Left ventricle myocardium inferior (tissue), 1 donor: ENCODE measurements around the gene CLCN2. TPM values are rescaled to one million over a fixed set of nuclear protein-coding genes. Genes with fewer than 3 reads are reported as not detected.

Experiments
- DNase-seq: peaks from one replicate; pipeline ENCODE4 v3.0.0-alpha.2; 2020
- H3K27ac ChIP-seq: fragments of 200-600 bp; replicated peaks from 2 replicates; pipeline ENCODE4 v1.8.0; 2021
- H3K27me3 ChIP-seq: fragments of 200-600 bp; 2 replicates; pipeline ENCODE4 v1.8.0; 2021; ENCODE audit warnings: low read depth
- H3K36me3 ChIP-seq: fragments of 200-600 bp; 2 replicates; pipeline ENCODE4 v1.8.0; 2021
- H3K4me1 ChIP-seq: fragments of 200-600 bp; 2 replicates; pipeline ENCODE4 v1.8.0; 2021
- H3K4me3 ChIP-seq: fragments of 200-600 bp; 2 replicates; pipeline ENCODE4 v1.8.0; 2021; ENCODE audit warnings: mild to moderate bottlenecking, moderate library complexity
- H3K9me3 ChIP-seq: fragments of 200-600 bp; replicated peaks from 2 replicates; pipeline ENCODE4 v1.8.0; 2021
- intact Hi-C: fragments of 100-400 bp; cut with micrococcal nuclease; formaldehyde crosslinking; loops from one replicate; pipeline ENCODE4 v1.11.0; 2022
- long read RNA-seq: library from polyadenylated mRNA; unstranded; transcript quantifications from one replicate; pipeline ENCODE4 v2.0.0, GENCODE V29; 2021
- total RNA-seq: library from RNA; stranded (reverse); fragmentation: NEBNext Ultra II Directional; extraction: Animal tissue kit (Norgen Biotek cat#: 25700); gene quantifications from one replicate; pipeline ENCODE4 v1.2.1, GENCODE V29; 2021
- TF ChIP-seq, protein P1 (sequence below): fragments of 200-600 bp; IDR thresholded peaks from 2 replicates; pipeline ENCODE4 v1.8.0; 2021; ENCODE audit warnings: antibody characterized with exemption, mild to moderate bottlenecking, borderline replicate concordance
- donor health status: DM: no; HTN: yes; CAD: no; lungs with severe emphysema.

CLCN2 gene
- 1.7 TPM for total RNA-seq
- long read RNA-seq, partial matches to known transcripts = 1 of 3 reads
- long read RNA-seq, other reads (novel, unspliced or antisense) = 1 of 3 reads

GRCh38 chr3:184361532-184361931 is at the start of gene CLCN2, which contains the start of gene POLR2H:
Gene CLCN2 (minus strand): TSS chr3:184361605. CDS start chr3:184361479, 126 bp downstream.
Gene POLR2H (plus strand): TSS chr3:184361710. CDS start chr3:184363493, 1,783 bp downstream.
- peaks cover 47% of the 10 kb centered on the region for H3K4me1 ChIP-seq
- H3K4me3 ChIP-seq = peak within 1 kb of the TSS; percentile 97
- no peaks in the 10 kb centered on the region for H3K9me3 ChIP-seq
- H3K36me3 ChIP-seq = peaks cover 17% of the 10 kb centered on the region
- DNase-seq = peak; percentile 54
- peak within 1 kb of the TSS; percentile 100 for H3K27ac ChIP-seq
- no peaks in the 10 kb centered on the region for H3K27me3 ChIP-seq
- intact Hi-C loops = no loop called here
- TF ChIP-seq, protein P1, sequence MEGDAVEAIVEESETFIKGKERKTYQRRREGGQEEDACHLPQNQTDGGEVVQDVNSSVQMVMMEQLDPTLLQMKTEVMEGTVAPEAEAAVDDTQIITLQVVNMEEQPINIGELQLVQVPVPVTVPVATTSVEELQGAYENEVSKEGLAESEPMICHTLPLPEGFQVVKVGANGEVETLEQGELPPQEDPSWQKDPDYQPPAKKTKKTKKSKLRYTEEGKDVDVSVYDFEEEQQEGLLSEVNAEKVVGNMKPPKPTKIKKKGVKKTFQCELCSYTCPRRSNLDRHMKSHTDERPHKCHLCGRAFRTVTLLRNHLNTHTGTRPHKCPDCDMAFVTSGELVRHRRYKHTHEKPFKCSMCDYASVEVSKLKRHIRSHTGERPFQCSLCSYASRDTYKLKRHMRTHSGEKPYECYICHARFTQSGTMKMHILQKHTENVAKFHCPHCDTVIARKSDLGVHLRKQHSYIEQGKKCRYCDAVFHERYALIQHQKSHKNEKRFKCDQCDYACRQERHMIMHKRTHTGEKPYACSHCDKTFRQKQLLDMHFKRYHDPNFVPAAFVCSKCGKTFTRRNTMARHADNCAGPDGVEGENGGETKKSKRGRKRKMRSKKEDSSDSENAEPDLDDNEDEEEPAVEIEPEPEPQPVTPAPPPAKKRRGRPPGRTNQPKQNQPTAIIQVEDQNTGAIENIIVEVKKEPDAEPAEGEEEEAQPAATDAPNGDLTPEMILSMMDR = peak; percentile 8

GRCh38 chr3:184409946-184410500 is 48.6 kb upstream of the CLCN2 start:
- DNase-seq = no peak
- Histone ChIP-seq H3K4me3 (no peak overlapping the region), H3K27ac (no peak overlapping the region), H3K27me3 (peaks cover 7% of the 10 kb centered on the region), H3K4me1 (no peaks in the 10 kb centered on the region), H3K36me3 (no peaks in the 10 kb centered on the region), H3K9me3 (no peaks in the 10 kb centered on the region)
- TF ChIP-seq, protein P1 = no peak
- intact Hi-C loops = no loop called here

DNA sequence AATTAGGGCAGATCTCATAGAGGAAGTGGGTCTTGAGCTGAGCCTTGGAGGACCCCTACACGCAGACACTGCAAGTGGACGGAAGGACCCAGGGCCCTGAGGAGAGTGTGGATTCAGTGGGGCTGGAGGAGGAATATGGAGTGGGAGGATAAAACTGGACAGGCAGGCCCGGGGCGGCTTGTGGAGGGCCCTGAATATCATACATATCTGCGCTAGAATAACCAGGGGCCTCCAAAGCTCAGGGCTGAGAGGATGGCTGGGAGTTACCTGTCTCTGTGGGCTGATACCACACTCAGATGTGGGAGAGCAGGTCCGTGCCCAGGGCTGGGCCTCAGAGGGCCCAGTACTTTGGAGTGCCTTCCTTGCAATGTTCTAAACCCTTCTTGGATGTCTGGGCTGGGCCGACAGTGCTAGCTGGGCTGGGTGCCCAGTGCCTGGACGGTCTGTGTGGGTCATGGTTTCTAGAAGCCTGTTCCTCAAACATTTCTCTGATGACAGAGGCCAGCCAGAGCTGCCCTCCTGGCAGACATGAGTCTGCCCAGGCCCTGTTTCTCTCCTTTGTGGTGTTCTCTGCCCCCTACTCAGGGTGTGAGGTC is 48.0 kb upstream of the CLCN2 start:
- no peak for DNase-seq
- Histone ChIP-seq H3K9me3 (no peaks in the 10 kb centered on the region), H3K27ac (no peak overlapping the region), H3K4me3 (no peak overlapping the region), H3K4me1 (no peaks in the 10 kb centered on the region), H3K27me3 (peaks cover 7% of the 10 kb centered on the region), H3K36me3 (no peaks in the 10 kb centered on the region)
- intact Hi-C loops = no loop called here
- TF ChIP-seq, protein P1 = no peak

DNA sequence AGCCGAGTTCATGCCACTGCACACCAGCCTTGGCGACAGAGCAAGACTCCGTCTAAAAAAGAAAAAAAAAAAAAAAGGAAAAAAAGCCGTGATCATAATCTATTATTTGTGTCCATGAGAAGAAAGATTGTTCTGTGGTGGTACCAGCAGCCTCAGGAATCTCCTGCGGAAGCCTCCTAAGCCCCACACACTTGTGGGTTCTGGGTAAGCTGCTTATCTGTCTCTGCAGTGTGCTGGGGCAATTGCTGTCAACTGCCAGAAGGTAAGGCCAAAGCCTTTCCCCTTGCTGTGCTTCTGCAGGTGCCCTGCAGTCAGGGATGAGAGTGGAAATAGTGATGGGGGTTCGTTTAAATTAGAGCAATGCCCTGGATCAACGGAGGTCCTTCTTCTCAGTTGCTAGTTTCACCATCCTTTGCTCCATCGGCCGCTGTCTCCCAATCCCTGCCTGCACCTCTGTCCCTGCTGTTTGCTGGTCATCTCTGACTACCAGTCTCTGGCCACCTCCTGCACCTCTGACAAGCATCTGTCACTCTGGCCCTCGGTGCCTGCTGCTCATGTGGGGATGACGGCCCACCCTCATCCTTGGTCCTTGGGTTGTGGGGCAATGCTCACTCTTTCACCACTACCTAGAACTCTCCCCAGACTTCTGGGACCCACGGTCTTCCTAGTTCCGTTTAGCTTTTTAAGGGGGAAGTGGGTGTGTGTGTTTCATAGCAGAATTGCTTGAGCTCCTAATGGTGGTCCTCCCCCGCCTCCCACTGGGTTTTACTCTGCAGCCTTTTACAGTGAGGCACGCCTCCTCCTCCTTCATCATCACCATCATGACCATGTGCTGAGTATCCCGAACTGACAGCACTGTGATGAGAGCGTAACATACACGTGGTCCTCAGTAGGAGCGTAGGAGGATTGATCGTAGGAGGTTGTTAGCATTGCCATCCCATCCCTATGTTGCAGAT is 43.9 kb upstream of the CLCN2 start:
- Histone ChIP-seq H3K4me1 (no peaks in the 10 kb centered on the region), H3K9me3 (no peaks in the 10 kb centered on the region), H3K27me3 (peaks cover 27% of the 10 kb centered on the region), H3K4me3 (no peak overlapping the region), H3K27ac (no peak overlapping the region), H3K36me3 (no peaks in the 10 kb centered on the region)
- TF ChIP-seq, protein P1 = no peak
- intact Hi-C loops = no loop called here
- no peak for DNase-seq

DNA sequence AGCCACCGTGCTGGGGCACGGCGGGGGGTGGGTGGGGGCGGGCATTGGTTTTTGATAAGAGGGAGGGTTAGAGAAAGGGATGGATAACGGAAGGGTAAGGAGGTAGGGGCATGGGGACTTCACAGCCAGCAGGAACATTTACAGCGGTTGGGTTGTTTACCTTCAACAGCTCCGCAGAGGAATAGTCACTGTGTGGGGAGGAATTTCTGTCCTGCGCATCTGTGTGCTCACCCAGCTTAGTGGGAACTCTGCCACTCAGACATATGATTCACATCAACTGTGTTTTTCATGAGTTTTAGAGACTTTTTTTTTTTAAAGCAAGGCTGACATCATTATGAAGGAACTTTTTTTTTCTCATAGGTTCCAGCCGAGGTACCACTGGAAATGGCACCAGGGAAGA is 38.0 kb upstream of the CLCN2 start:
- intact Hi-C loops = no loop called here
- no peaks in the 10 kb centered on the region for H3K4me1 ChIP-seq
- no peak overlapping the region for H3K27ac ChIP-seq
- no peak for DNase-seq
- H3K4me3 ChIP-seq = no peak overlapping the region
- peaks cover 68% of the 10 kb centered on the region for H3K27me3 ChIP-seq
- no peaks in the 10 kb centered on the region for H3K9me3 ChIP-seq
- TF ChIP-seq, protein P1 = no peak
- no peaks in the 10 kb centered on the region for H3K36me3 ChIP-seq
